IMR-90 (cell line): ENCODE measurements around the gene COL4A2. TPM values are rescaled to one million over a fixed set of nuclear protein-coding genes. Genes with fewer than 3 reads are reported as not detected.

ENCODE experiments used
- ATAC-seq: fragments of 200-7000 bp; cut with Tn5 transposase; 2 replicates; pipeline ENCODE4 v1.9.1; 2020; ENCODE audit warnings: low read depth, mild to moderate bottlenecking, moderate library complexity
- BruUV-seq: library from RNA; stranded (reverse); fragments of 400-500 nt; replicated peaks from 2 replicates; lab custom pipeline; 2021; lab: Mats Ljungman, UMichigan
- CTCF ChIA-PET: fragments of 300-600 bp; formaldehyde crosslinking; extraction: SDS; loops from one replicate; lab custom pipeline; 2021; ENCODE audit warnings: antibody characterized with exemption; lab: Yijun Ruan, JAX
- POLR2A ChIA-PET: fragments of 300-600 bp; sonication (Branson Sonifier 250); formaldehyde crosslinking; loops from one replicate; lab custom pipeline; 2022; ENCODE audit warnings: antibody characterized with exemption; ENCODE audit not compliant: unreplicated experiment; lab: Charles Lee
- DNase-seq: peaks from one replicate; pipeline ENCODE4 v3.0.0; 2013
- H2AFZ ChIP-seq: replicated peaks from 2 replicates; pipeline ENCODE3; 2013; ENCODE audit warnings: low read length, mild to moderate bottlenecking; ENCODE audit not compliant: poor library complexity
- H2AK5ac ChIP-seq: 2 replicates; pipeline ENCODE4 v1.6.1; 2013; ENCODE audit warnings: low read depth, low read length, inconsistent platforms
- H2AK9ac ChIP-seq: replicated peaks from 2 replicates; pipeline ENCODE3; 2013; ENCODE audit warnings: mild to moderate bottlenecking, low read depth, low read length, moderate library complexity; ENCODE audit not compliant: poor library complexity
- H2BK120ac ChIP-seq: 2 replicates; pipeline ENCODE4 v1.6.1; 2013; ENCODE audit warnings: low read depth, low read length, inconsistent platforms
- H2BK15ac ChIP-seq: 3 replicates; pipeline ENCODE4 v1.6.1; 2013; ENCODE audit warnings: low read depth, low read length, inconsistent platforms
- H2BK20ac ChIP-seq: 2 replicates; pipeline ENCODE4 v1.6.1; 2013; ENCODE audit warnings: low read depth, mild to moderate bottlenecking, inconsistent platforms, low read length, moderate library complexity
- H2BK5ac ChIP-seq: 2 replicates; pipeline ENCODE4 v1.6.1; 2013; ENCODE audit warnings: mild to moderate bottlenecking, low read depth, low read length, inconsistent platforms; ENCODE audit not compliant: poor library complexity, severe bottlenecking
- H3K14ac ChIP-seq: replicated peaks from 2 replicates; pipeline ENCODE4 v1.6.1; 2013; ENCODE audit warnings: low read depth, low read length, inconsistent platforms
- H3K18ac ChIP-seq: 2 replicates; pipeline ENCODE4 v1.6.1; 2013; ENCODE audit warnings: low read depth, low read length, control low read depth
- H3K23ac ChIP-seq: 2 replicates; pipeline ENCODE4 v1.6.1; 2013; ENCODE audit warnings: low read depth, low read length, inconsistent platforms
- H3K27ac ChIP-seq: 2 replicates; pipeline ENCODE4 v1.5.1; 2013; ENCODE audit warnings: mild to moderate bottlenecking, control low read depth, low read length; ENCODE audit not compliant: insufficient read depth
- H3K27me3 ChIP-seq: 2 replicates; pipeline ENCODE4 v1.6.1; 2013; ENCODE audit warnings: low read length; ENCODE audit not compliant: control insufficient read depth, insufficient read depth
- H3K36me3 ChIP-seq: 2 replicates; pipeline ENCODE4 v1.6.1; 2013; ENCODE audit warnings: low read length, mixed read lengths; ENCODE audit not compliant: control insufficient read depth, insufficient read depth
- H3K4ac ChIP-seq: 2 replicates; pipeline ENCODE4 v1.6.1; 2013; ENCODE audit warnings: low read depth, low read length, inconsistent platforms
- H3K4me1 ChIP-seq: 2 replicates; pipeline ENCODE4 v1.6.1; 2013; ENCODE audit warnings: low read length, mixed read lengths; ENCODE audit not compliant: control insufficient read depth, insufficient read depth
- H3K4me2 ChIP-seq: 2 replicates; pipeline ENCODE4 v1.6.1; 2013; ENCODE audit warnings: low read depth, mild to moderate bottlenecking, control low read depth, low read length, moderate library complexity
- H3K4me3 ChIP-seq: 2 replicates; pipeline ENCODE4 v1.5.1; 2013; ENCODE audit warnings: low read depth, mild to moderate bottlenecking, control low read depth, low read length, moderate library complexity; ENCODE audit not compliant: insufficient read depth
- H3K56ac ChIP-seq: 2 replicates; pipeline ENCODE4 v1.6.1; 2013; ENCODE audit warnings: low read length, inconsistent platforms; ENCODE audit not compliant: insufficient read depth; ENCODE audit errors: extremely low read depth
- H3K79me1 ChIP-seq, 2 experiments: 2 replicates each; pipeline ENCODE4 v1.6.1; 2013; ENCODE audit warnings: low read length in 2 of 2, inconsistent platforms in 1 of 2, low read depth in 1 of 2
- H3K9ac ChIP-seq: 2 replicates; pipeline ENCODE4 v1.6.1; 2013; ENCODE audit warnings: low read depth, low read length, control low read depth
- H3K9me1 ChIP-seq: 2 replicates; pipeline ENCODE4 v1.6.1; 2013; ENCODE audit warnings: low read length, inconsistent platforms; ENCODE audit not compliant: insufficient read depth
- H3K9me3 ChIP-seq: 2 replicates; pipeline ENCODE4 v1.6.1; 2013; ENCODE audit warnings: low read length; ENCODE audit not compliant: control insufficient read depth, insufficient read depth
- H4K20me1 ChIP-seq: 2 replicates; pipeline ENCODE4 v1.6.1; 2013; ENCODE audit warnings: low read length, inconsistent platforms; ENCODE audit not compliant: insufficient read depth
- H4K5ac ChIP-seq: 2 replicates; pipeline ENCODE4 v1.6.1; 2013; ENCODE audit warnings: mild to moderate bottlenecking, low read depth, low read length, control low read depth
- H4K8ac ChIP-seq, 2 experiments: 2 replicates each; pipeline ENCODE4 v1.6.1; 2013; ENCODE audit warnings: low read depth in 2 of 2, low read length in 2 of 2, control low read depth in 1 of 2, inconsistent platforms in 1 of 2
- H4K91ac ChIP-seq: 2 replicates; pipeline ENCODE4 v1.6.1; 2013; ENCODE audit warnings: low read depth, low read length, inconsistent platforms; ENCODE audit not compliant: insufficient read depth
- CHD1 ChIP-seq: IDR thresholded peaks from 2 replicates; pipeline ENCODE4 v1.6.1; 2012; ENCODE audit warnings: low read depth, low read length, improper control_type of control experiment
- MAZ ChIP-seq: IDR thresholded peaks from 2 replicates; pipeline ENCODE4 v1.6.1; 2012; ENCODE audit warnings: low read depth, mild to moderate bottlenecking, low read length, improper control_type of control experiment, moderate library complexity, borderline replicate concordance
- MXI1 ChIP-seq: IDR thresholded peaks from 2 replicates; pipeline ENCODE4 v1.6.1; 2012; ENCODE audit warnings: low read depth, mild to moderate bottlenecking, low read length, moderate library complexity, borderline replicate concordance
- WGBS, 2 experiments: methylation state at CpG; one replicate each; pipeline versions ENCODE4 v1.1.5 to v1.1.7; 2013; ENCODE audit warnings: missing lambda C conversion rate in 2 of 2; ENCODE audit not compliant: insufficient read length in 1 of 2; ENCODE audit errors: extremely low coverage in 2 of 2; 5-methylcytosine and 5-hydroxymethylcytosine counted together
- dilution Hi-C: fragments of 300-500 bp; cut with HindIII; formaldehyde crosslinking; loops from one replicate; pipeline ENCODE4 v1.14.3; 2018; ENCODE audit warnings: low sequenced_read_pairs; ENCODE audit not compliant: unreplicated experiment
- in situ Hi-C: fragments of 300-500 bp; cut with MboI; formaldehyde crosslinking; loops from 3 replicates; pipeline ENCODE4 v1.14.3; 2019; ENCODE audit warnings: low sequenced_read_pairs, inconsistent platforms, mixed read lengths
- intact Hi-C: fragments of 100-400 bp; cut with micrococcal nuclease; formaldehyde crosslinking; loops from 2 replicates; pipeline ENCODE4 v1.10.0; 2022
- polyA plus RNA-seq, 3 experiments: library from polyadenylated mRNA; depleted of rRNA; stranded (reverse); fragments of >200 nt; gene quantifications; 2 replicates each; pipeline ENCODE4 v1.2.3, GENCODE V29; 2012; ENCODE audit warnings: low replicate concordance in 1 of 3
- total RNA-seq: library from RNA; depleted of rRNA; stranded (reverse); fragments of >200 nt; gene quantifications from 2 replicates; pipeline ENCODE4 v1.2.3, GENCODE V29; 2012
- TF ChIP-seq, protein P1 (sequence below): conservative IDR thresholded peaks from 2 replicates; pipeline ENCODE4 v1.5.1; 2012; ENCODE audit warnings: mild to moderate bottlenecking, low read depth, low read length, improper control_type of control experiment

Gene COL4A2
- total and polyA plus RNA-seq, 2 of the 4 experiments (the other 2 are of a cell fraction), result 90.7 to 457 TPM

DNA sequence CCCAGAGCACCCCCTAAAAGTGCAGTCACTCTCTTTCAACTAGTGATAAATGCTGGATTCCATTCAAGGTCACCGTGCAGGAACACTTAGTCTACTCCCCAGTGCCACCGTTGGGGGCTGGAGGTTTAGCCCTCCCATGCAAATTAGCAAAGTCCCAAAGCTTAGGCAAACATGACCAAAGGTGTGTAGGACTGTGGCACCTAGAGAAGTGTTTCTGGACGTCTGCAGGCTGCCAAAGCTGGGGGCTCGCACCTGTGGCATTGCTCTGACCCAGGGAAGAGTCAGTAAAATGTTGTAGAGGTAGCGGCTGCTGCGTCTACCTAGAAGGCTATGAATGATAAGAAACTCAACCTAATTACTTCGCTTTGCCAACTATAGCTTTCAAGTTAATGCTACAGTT lies 14.0 kb upstream of the COL4A2 start:
- no peak overlapping the region for H2AFZ ChIP-seq
- no peak overlapping the region for H3K14ac ChIP-seq
- H3K18ac ChIP-seq, result no peak overlapping the region
- WGBS, 2 experiments, result no CpG with 5 or more reads among the region's 7 CpGs
- H3K4ac ChIP-seq, result no peak overlapping the region
- ChIA-PET POLR2A (no interaction called here), CTCF (no interaction called here)
- H2BK120ac ChIP-seq, result no peak overlapping the region
- in situ Hi-C loops (no loop called here), dilution Hi-C loops (no loop called here), intact Hi-C loops (no loop called here)
- BruUV-seq, result no TSS peak
- no peak overlapping the region for H3K4me3 ChIP-seq
- H3K4me1 ChIP-seq, result peaks cover 2% of the 10 kb centered on the region; the same call in 1 of the 2 replicates
- no peak overlapping the region for H2BK15ac ChIP-seq
- H2AK9ac ChIP-seq, result no peak overlapping the region
- H3K9me1 ChIP-seq, result peaks cover 36% of the 10 kb centered on the region
- no peak overlapping the region for H3K9ac ChIP-seq
- H4K91ac ChIP-seq, result no peak overlapping the region
- ATAC-seq (no peak), DNase-seq (no peak)
- no peak overlapping the region for H3K4me2 ChIP-seq
- no peak overlapping the region for H4K8ac ChIP-seq
- no peak overlapping the region for H3K23ac ChIP-seq
- peaks cover 37% of the 10 kb centered on the region for H3K36me3 ChIP-seq
- no peak overlapping the region for H2BK20ac ChIP-seq
- no peak overlapping the region for H2AK5ac ChIP-seq
- TF ChIP-seq MXI1 (no peak), MAZ (no peak), CHD1 (no peak)
- TF ChIP-seq, protein P1, sequence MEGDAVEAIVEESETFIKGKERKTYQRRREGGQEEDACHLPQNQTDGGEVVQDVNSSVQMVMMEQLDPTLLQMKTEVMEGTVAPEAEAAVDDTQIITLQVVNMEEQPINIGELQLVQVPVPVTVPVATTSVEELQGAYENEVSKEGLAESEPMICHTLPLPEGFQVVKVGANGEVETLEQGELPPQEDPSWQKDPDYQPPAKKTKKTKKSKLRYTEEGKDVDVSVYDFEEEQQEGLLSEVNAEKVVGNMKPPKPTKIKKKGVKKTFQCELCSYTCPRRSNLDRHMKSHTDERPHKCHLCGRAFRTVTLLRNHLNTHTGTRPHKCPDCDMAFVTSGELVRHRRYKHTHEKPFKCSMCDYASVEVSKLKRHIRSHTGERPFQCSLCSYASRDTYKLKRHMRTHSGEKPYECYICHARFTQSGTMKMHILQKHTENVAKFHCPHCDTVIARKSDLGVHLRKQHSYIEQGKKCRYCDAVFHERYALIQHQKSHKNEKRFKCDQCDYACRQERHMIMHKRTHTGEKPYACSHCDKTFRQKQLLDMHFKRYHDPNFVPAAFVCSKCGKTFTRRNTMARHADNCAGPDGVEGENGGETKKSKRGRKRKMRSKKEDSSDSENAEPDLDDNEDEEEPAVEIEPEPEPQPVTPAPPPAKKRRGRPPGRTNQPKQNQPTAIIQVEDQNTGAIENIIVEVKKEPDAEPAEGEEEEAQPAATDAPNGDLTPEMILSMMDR, result no peak
- peaks cover 95% of the 10 kb centered on the region for H4K20me1 ChIP-seq
- no peak overlapping the region for H3K56ac ChIP-seq
- no peak overlapping the region for H3K27ac ChIP-seq
- H2BK5ac ChIP-seq, result no peak overlapping the region
- H4K5ac ChIP-seq, result no peak overlapping the region
- H3K9me3 ChIP-seq, result no peaks in the 10 kb centered on the region
- no peaks in the 10 kb centered on the region for H3K27me3 ChIP-seq
- peaks cover 23 to 79% of the 10 kb centered on the region in 2 experiments for H3K79me1 ChIP-seq
